ENCODE results near the gene PRR20E. TPM values are rescaled to one million over a fixed set of nuclear protein-coding genes. Genes with fewer than 3 reads are reported as not detected.
A peak's percentile ranks its signal among the peaks of the same experiment; 100 is the strongest.
"Not testable (repeated sequence)": the region's sequence is repeated elsewhere in the genome, so short reads cannot be mapped to it uniquely, and the experiment has no call there.

PRR20E gene
- polyA plus RNA-seq (ENCODE audit: low read depth in 6 of 6) = not detected

GRCh38 chr13:57166897-57167296 lies at the start of gene PRR20E:
Gene PRR20E (plus strand): TSS chr13:57167197. CDS start chr13:57167584, 387 bp downstream.
- DNase-seq, H3K4me1 Mint-ChIP-seq: not testable (repeated sequence)

DNA sequence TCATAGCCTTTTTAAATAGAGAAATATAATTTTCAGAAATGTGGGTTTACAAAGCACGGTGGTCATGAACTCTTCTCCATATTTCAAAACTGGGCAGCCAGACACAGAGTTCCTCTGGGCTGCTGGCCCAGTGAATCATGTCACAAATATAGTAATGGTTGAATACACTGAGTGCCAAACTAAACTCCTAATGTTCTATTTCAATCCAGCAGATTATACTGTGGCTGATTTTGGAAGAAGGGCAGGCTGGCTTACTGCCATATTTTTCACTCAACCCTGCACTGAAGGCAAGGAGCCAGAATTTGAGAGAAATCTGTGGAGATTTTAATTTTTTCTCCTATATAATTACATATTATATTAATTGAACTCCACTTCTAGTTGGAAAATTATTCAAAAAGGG lies 43.3 kb upstream of the PRR20E start:
- H3K27ac Mint-ChIP-seq = no peak overlapping the region
- H3K4me3 Mint-ChIP-seq = no peak overlapping the region
- no peaks in the 10 kb centered on the region for H3K36me3 Mint-ChIP-seq
- no peak for DNase-seq
- no peaks in the 10 kb centered on the region for H3K4me1 Mint-ChIP-seq
- peaks cover 0 to 5% (median 3%) of the 10 kb centered on the region in 7 donors for H3K9me3 Mint-ChIP-seq
- no peak for ATAC-seq (ENCODE audit: low read depth in 2 of 2)
- H3K27me3 Mint-ChIP-seq = no peaks in the 10 kb centered on the region

More at GRCh38 chr13:57166897-57167296, at the start of gene PRR20E:
- not testable (repeated sequence) for H3K9me3 Mint-ChIP-seq; H3K4me3 Mint-ChIP-seq; H3K27ac Mint-ChIP-seq; H3K27me3 Mint-ChIP-seq; H3K36me3 Mint-ChIP-seq; ATAC-seq (ENCODE audit: low read depth in 2 of 2)

- Mint-ChIP-seq H3K36me3 (no peaks in the 10 kb centered on the region), H3K4me3 (no peak overlapping the region), H3K4me1 (no peaks in the 10 kb centered on the region), H3K27ac (no peak overlapping the region), H3K27me3 (no peaks in the 10 kb centered on the region), H3K9me3 (peaks cover 0 to 11% (median 2%) of the 10 kb centered on the region in 7 donors)
- ATAC-seq (ENCODE audit: low read depth in 2 of 2) (no peak), DNase-seq (no peak)
These were observed 38.1 kb upstream of the PRR20E start for GRCh38 chr13:57128909-57129308.

- no peaks in the 10 kb centered on the region for H3K36me3 Mint-ChIP-seq
- H3K4me1 Mint-ChIP-seq = no peaks in the 10 kb centered on the region
- no peak for DNase-seq
- peaks cover 0 to 8% (median 1%) of the 10 kb centered on the region in 7 donors for H3K9me3 Mint-ChIP-seq
- no peak for ATAC-seq (ENCODE audit: low read depth in 2 of 2)
- no peak overlapping the region for H3K27ac Mint-ChIP-seq
- no peaks in the 10 kb centered on the region for H3K27me3 Mint-ChIP-seq
- H3K4me3 Mint-ChIP-seq = no peak overlapping the region
These were observed 30.9 kb upstream of the PRR20E start for GRCh38 chr13:57136093-57136492.

DNA sequence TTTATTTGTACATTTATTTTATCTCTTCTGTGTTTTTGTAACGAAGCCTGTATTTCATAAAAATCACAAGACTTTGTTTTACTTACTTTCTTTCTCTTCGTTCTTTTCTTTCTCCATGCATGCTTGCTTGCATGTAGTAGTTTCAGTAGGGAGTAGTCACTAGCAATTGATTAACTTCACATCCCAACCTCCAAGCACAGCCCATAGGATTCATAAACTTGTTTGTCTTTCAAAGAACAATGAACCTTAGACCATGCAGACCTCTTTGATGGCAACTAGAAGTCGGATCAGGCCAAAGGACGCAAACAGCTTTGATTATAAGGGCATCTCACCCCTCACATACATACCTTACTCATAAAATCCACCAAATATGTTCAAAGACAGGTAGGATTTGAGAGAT lies 29.4 kb upstream of the PRR20E start:
- H3K27ac Mint-ChIP-seq = peak overlapping the region in 1 of 6 donors; percentile 30
- no peak overlapping the region for H3K4me3 Mint-ChIP-seq
- ATAC-seq (ENCODE audit: low read depth in 2 of 2) = no peak

DNA sequence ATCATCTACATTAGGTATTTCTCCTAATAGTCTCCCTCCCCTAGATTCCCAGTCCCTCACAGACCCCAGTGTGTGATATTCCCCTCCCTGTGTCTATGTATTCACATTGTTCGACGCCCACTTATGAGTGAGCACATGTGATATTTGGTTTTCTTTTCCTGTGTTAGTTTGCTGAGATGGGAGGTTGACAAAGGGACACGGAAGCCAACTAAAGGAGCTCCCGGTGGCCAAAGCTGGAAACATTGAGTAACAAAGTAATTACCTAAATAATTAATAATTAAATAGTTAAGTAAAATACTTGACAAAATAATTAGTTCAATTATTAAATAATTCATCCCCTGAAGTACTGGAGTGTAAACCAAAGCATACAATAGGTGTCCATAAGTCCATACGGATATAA lies 28.0 kb upstream of the PRR20E start:
- H3K4me3 Mint-ChIP-seq = no peak overlapping the region

More for the DNA sequence above, 29.4 kb upstream of the PRR20E start:
- Mint-ChIP-seq H3K4me1 (no peaks in the 10 kb centered on the region), H3K36me3 (no peaks in the 10 kb centered on the region), H3K27me3 (no peaks in the 10 kb centered on the region), H3K9me3 (peaks cover 0 to 7% (median 1%) of the 10 kb centered on the region in 7 donors)
- no peak for DNase-seq

DNA sequence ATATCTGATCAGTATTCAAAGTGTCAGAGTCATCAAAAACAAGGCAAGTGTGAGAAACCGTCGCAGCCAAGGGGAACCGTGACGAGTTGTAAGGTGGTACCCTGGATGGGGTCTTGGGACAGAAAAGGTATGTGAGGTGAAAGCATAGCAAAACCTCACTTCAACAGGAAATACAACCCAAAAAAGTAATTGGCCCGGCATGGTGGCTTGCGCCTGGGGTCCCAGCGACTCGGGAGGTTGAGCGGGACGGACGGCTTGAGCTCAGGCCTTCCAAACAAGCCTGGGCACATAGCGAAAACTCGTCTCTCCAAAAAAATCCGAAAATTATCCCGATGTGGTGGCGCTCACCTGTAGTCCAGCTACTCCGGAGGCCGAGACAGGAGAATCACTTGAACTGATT lies 27.2 kb upstream of the PRR20E start:
- not testable (repeated sequence) for H3K9me3 Mint-ChIP-seq

More for the DNA sequence above, 28.0 kb upstream of the PRR20E start:
- no peak for DNase-seq
- H3K36me3 Mint-ChIP-seq = no peaks in the 10 kb centered on the region
- H3K9me3 Mint-ChIP-seq = peaks cover 0 to 5% (median 0%) of the 10 kb centered on the region in 7 donors
- no peak for ATAC-seq (ENCODE audit: low read depth in 2 of 2)
- H3K27ac Mint-ChIP-seq = no peak overlapping the region
- no peaks in the 10 kb centered on the region for H3K4me1 Mint-ChIP-seq
- H3K27me3 Mint-ChIP-seq = no peaks in the 10 kb centered on the region

GRCh38 chr13:57140235-57140968 lies 26.6 kb upstream of the PRR20E start, which contains the start of gene PRR20A:
Gene PRR20A (plus strand): TSS chr13:57140918. CDS start chr13:57141305, 387 bp downstream.
- not testable (repeated sequence) for ATAC-seq (ENCODE audit: low read depth in 2 of 2); H3K4me3 Mint-ChIP-seq; H3K9me3 Mint-ChIP-seq; DNase-seq; H3K4me1 Mint-ChIP-seq; H3K27me3 Mint-ChIP-seq; H3K27ac Mint-ChIP-seq; H3K36me3 Mint-ChIP-seq

More for the DNA sequence above, 27.2 kb upstream of the PRR20E start:
- not testable (repeated sequence) for H3K36me3 Mint-ChIP-seq; H3K27ac Mint-ChIP-seq; DNase-seq; H3K4me3 Mint-ChIP-seq; H3K4me1 Mint-ChIP-seq; ATAC-seq (ENCODE audit: low read depth in 2 of 2); H3K27me3 Mint-ChIP-seq

DNA sequence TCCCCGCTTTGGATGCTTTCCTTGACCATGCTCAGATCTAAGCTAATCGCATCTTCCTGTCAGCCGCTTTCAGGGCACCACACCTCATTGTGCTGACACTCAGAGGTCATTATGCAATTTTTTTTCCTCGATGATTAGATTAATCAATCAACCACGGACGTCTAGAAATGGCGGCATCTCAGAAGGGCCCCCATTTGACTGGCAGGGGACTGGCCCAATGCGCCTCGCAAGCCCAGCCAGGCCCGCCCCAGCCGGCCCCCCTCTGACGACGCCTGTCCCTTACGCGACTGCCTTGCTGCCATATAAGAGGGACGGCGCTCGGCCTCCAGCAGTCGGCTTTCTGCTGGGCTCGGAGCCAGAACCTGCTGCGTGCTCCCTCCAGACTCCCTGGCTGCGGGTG lies 19.8 kb upstream of the PRR20E start, which contains the start of gene PRR20B:
Gene PRR20B (plus strand): TSS at position 301 of the 400 bp plus-strand sequence. CDS start 387 bp downstream, outside the sequence.
- not testable (repeated sequence) for ATAC-seq (ENCODE audit: low read depth in 2 of 2); H3K4me1 Mint-ChIP-seq; H3K9me3 Mint-ChIP-seq; H3K27me3 Mint-ChIP-seq; H3K36me3 Mint-ChIP-seq; H3K4me3 Mint-ChIP-seq; DNase-seq; H3K27ac Mint-ChIP-seq

GRCh38 chr13:57148106-57148505 lies 18.9 kb upstream of the PRR20E start:
- H3K4me1 Mint-ChIP-seq; H3K4me3 Mint-ChIP-seq; H3K27me3 Mint-ChIP-seq; ATAC-seq (ENCODE audit: low read depth in 2 of 2); H3K9me3 Mint-ChIP-seq; H3K36me3 Mint-ChIP-seq; DNase-seq; H3K27ac Mint-ChIP-seq: not testable (repeated sequence)

DNA sequence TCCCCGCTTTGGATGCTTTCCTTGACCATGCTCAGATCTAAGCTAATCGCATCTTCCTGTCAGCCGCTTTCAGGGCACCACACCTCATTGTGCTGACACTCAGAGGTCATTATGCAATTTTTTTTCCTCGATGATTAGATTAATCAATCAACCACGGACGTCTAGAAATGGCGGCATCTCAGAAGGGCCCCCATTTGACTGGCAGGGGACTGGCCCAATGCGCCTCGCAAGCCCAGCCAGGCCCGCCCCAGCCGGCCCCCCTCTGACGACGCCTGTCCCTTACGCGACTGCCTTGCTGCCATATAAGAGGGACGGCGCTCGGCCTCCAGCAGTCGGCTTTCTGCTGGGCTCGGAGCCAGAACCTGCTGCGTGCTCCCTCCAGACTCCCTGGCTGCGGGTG lies 13.2 kb upstream of the PRR20E start, which contains the start of gene PRR20C:
Gene PRR20C (plus strand): TSS at position 301 of the 400 bp plus-strand sequence. CDS start 387 bp downstream, outside the sequence.
- not testable (repeated sequence) for H3K9me3 Mint-ChIP-seq; DNase-seq; H3K36me3 Mint-ChIP-seq; H3K27me3 Mint-ChIP-seq; H3K4me3 Mint-ChIP-seq; H3K4me1 Mint-ChIP-seq; ATAC-seq (ENCODE audit: low read depth in 2 of 2); H3K27ac Mint-ChIP-seq

- DNase-seq; H3K4me1 Mint-ChIP-seq; H3K27ac Mint-ChIP-seq; H3K9me3 Mint-ChIP-seq; H3K4me3 Mint-ChIP-seq; H3K36me3 Mint-ChIP-seq; H3K27me3 Mint-ChIP-seq; ATAC-seq (ENCODE audit: low read depth in 2 of 2): not testable (repeated sequence)
These were observed 6.7 kb upstream of the PRR20E start, which contains the start of gene PRR20D for GRCh38 chr13:57160332-57160731. Gene PRR20D (plus strand): TSS chr13:57160632. CDS start chr13:57161019, 387 bp downstream.

GRCh38 chr13:57191667-57192066 lies 24.7 kb downstream of the PRR20E start:
- no peak overlapping the region for H3K4me3 Mint-ChIP-seq
- H3K36me3 Mint-ChIP-seq = no peaks in the 10 kb centered on the region
- H3K27ac Mint-ChIP-seq = no peak overlapping the region
- H3K9me3 Mint-ChIP-seq = peaks cover 0 to 6% (median 0%) of the 10 kb centered on the region in 7 donors
- DNase-seq (no peak), ATAC-seq (ENCODE audit: low read depth in 2 of 2) (no peak)
- no peaks in the 10 kb centered on the region for H3K4me1 Mint-ChIP-seq
- H3K27me3 Mint-ChIP-seq = no peaks in the 10 kb centered on the region

- H3K4me1 Mint-ChIP-seq = no peaks in the 10 kb centered on the region
- H3K9me3 Mint-ChIP-seq = peaks cover 0 to 9% (median 5%) of the 10 kb centered on the region in 7 donors
- no peak overlapping the region for H3K27ac Mint-ChIP-seq
- ATAC-seq (ENCODE audit: low read depth in 2 of 2) = no peak
- no peak overlapping the region for H3K4me3 Mint-ChIP-seq
- no peaks in the 10 kb centered on the region for H3K36me3 Mint-ChIP-seq
- DNase-seq = no peak
- no peaks in the 10 kb centered on the region for H3K27me3 Mint-ChIP-seq
These were observed 46.0 kb downstream of the PRR20E start for GRCh38 chr13:57212989-57213388.

Data from naive B cell (primary cell).